DND-41 (cell line): ENCODE data around the gene PRDM2.

Source experiments
- EZH2 ChIP-seq: IDR thresholded peaks from 3 replicates; pipeline ENCODE4 v1.6.1; 2012; ENCODE audit warnings: borderline replicate concordance, low read depth, mild to moderate bottlenecking, moderate library complexity, low read length, inconsistent platforms; ENCODE audit not compliant: severe bottlenecking
- TF ChIP-seq, protein P1 (sequence below): IDR thresholded peaks from 2 replicates; pipeline ENCODE4 v1.5.1; 2012; ENCODE audit warnings: borderline replicate concordance, low read length, moderate library complexity, mild to moderate bottlenecking; ENCODE audit not compliant: poor library complexity, severe bottlenecking; ENCODE audit errors: extremely low read depth

DNA sequence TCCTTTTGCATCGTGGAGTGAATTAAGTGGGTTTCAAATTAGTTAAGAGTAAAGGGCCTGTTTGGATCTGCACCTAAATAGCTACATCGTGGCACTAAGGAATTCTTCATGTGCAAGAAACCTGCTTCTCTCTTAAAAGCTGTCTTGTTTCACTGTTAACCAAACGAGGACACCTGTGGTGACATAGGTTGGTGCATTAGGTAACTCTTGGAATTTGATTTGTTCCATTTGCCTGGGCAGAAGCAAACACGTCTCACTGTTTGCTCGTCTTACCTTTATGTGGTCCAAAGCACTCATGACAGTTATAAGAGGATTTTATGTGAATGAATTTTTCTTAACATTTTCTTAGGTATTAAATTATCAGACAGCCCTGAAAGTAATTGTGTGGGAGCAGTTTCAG, 60.9 kb downstream of the PRDM2 start:
- TF ChIP-seq EZH2 = no peak
- TF ChIP-seq, protein P1, sequence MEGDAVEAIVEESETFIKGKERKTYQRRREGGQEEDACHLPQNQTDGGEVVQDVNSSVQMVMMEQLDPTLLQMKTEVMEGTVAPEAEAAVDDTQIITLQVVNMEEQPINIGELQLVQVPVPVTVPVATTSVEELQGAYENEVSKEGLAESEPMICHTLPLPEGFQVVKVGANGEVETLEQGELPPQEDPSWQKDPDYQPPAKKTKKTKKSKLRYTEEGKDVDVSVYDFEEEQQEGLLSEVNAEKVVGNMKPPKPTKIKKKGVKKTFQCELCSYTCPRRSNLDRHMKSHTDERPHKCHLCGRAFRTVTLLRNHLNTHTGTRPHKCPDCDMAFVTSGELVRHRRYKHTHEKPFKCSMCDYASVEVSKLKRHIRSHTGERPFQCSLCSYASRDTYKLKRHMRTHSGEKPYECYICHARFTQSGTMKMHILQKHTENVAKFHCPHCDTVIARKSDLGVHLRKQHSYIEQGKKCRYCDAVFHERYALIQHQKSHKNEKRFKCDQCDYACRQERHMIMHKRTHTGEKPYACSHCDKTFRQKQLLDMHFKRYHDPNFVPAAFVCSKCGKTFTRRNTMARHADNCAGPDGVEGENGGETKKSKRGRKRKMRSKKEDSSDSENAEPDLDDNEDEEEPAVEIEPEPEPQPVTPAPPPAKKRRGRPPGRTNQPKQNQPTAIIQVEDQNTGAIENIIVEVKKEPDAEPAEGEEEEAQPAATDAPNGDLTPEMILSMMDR = no peak
